GM12864 (cell line): ENCODE results near the gene ERC2.

Source experiments
- DNase-seq: peaks from one replicate; pipeline ENCODE4 v3.0.0-alpha.2; 2011; ENCODE audit warnings: low read depth
- H3K4me3 ChIP-seq: 2 replicates; pipeline ENCODE4 v1.5.1; 2011; ENCODE audit warnings: mild to moderate bottlenecking, low read depth, low read length, control low read depth
- CTCF ChIP-seq: IDR thresholded peaks from 2 replicates; pipeline ENCODE4 v1.5.1; 2011; ENCODE audit warnings: low read depth, mild to moderate bottlenecking, moderate library complexity, low read length, control low read depth, inconsistent platforms; ENCODE audit errors: missing control alignments

ERC2 gene

GRCh38 chr3:55501905-55502304 lies 966.4 kb downstream of the ERC2 start:
- TF ChIP-seq CTCF, result no peak
- H3K4me3 ChIP-seq, result no peak overlapping the region
- no peak for DNase-seq

GRCh38 chr3:55500555-55501330 lies 967.5 kb downstream of the ERC2 start:
- no peak for TF ChIP-seq CTCF
- no peak overlapping the region for H3K4me3 ChIP-seq
- DNase-seq, result no peak

- H3K4me3 ChIP-seq, result no peak overlapping the region
- no peak for TF ChIP-seq CTCF
- no peak for DNase-seq
Measured at GRCh38 chr3:55498520-55498919, 969.7 kb downstream of the ERC2 start.

- DNase-seq, result no peak
Measured at GRCh38 chr3:55497250-55497649, 971.0 kb downstream of the ERC2 start.

GRCh38 chr3:55494976-55495375 lies 973.3 kb downstream of the ERC2 start:
- no peak for TF ChIP-seq CTCF
- DNase-seq, result no peak
- no peak overlapping the region for H3K4me3 ChIP-seq

More at GRCh38 chr3:55497250-55497649, 971.0 kb downstream of the ERC2 start:
- no peak overlapping the region for H3K4me3 ChIP-seq
- TF ChIP-seq CTCF, result no peak

- no peak overlapping the region for H3K4me3 ChIP-seq
- TF ChIP-seq CTCF, result no peak
- no peak for DNase-seq
Measured at GRCh38 chr3:55492976-55493375, 975.3 kb downstream of the ERC2 start.

- H3K4me3 ChIP-seq, result no peak overlapping the region
- DNase-seq, result no peak
- no peak for TF ChIP-seq CTCF
Measured at GRCh38 chr3:55491296-55491816, 976.9 kb downstream of the ERC2 start.
